Activated T-cell treated with anti-CD3 and anti-CD28 coated beads, Interleukin-2, amount 50 U/mL, for 72 hours (primary cell): Measurements from ENCODE around the gene AP1S1. TPM values are rescaled to one million over a fixed set of nuclear protein-coding genes. Genes with fewer than 3 reads are reported as not detected.
"Not testable (repeated sequence)": the region's sequence is repeated elsewhere in the genome, so short reads cannot be mapped to it uniquely, and the experiment has no call there.

Experiments used
- ATAC-seq, 2 donors: fragments of 150-1000 bp; cut with Tn5 transposase; replicated peaks in 1 of 2; 2 replicates each; pipeline ENCODE4 v1.10.0; 2021; ENCODE audit warnings: moderate library complexity in 2 of 2, mild to moderate bottlenecking in 1 of 2
- DNase-seq, 2 donors: peaks; one replicate each; pipeline ENCODE4 v3.0.0; 2021 to 2022; ENCODE audit warnings: mixed read lengths in 1 of 2
- H3K27ac Mint-ChIP-seq: one replicate; pipeline ENCODE4 v1.8.0; 2022; ENCODE audit warnings: mild to moderate bottlenecking, moderate library complexity, mixed read lengths
- H3K27me3 Mint-ChIP-seq: one replicate; pipeline ENCODE4 v1.8.0; 2022; ENCODE audit warnings: low read depth, mixed read lengths
- H3K36me3 Mint-ChIP-seq, 2 donors: one replicate each; pipeline ENCODE4 v1.8.0; 2022; ENCODE audit warnings: mixed read lengths in 2 of 2, mild to moderate bottlenecking in 1 of 2; ENCODE audit not compliant: insufficient read depth in 2 of 2
- H3K4me1 Mint-ChIP-seq: one replicate; pipeline ENCODE4 v1.8.0; 2022; ENCODE audit warnings: low read depth, mixed read lengths
- H3K4me3 Mint-ChIP-seq, 2 donors: one replicate each; pipeline ENCODE4 v1.8.0; 2022; ENCODE audit warnings: mild to moderate bottlenecking in 2 of 2, mixed read lengths in 2 of 2, moderate library complexity in 2 of 2
- H3K9me3 Mint-ChIP-seq, 2 donors: one replicate each; pipeline ENCODE4 v1.8.0; 2022; ENCODE audit warnings: mixed read lengths in 2 of 2
- total RNA-seq, 2 donors: library from RNA; stranded (reverse); gene quantifications; one replicate each; pipeline ENCODE4 v1.2.3, GENCODE V29; 2022

The AP1S1 gene
- total RNA-seq, 2 donors from 2014 or later: 23.4 to 28.4 TPM

- DNase-seq (no peak), ATAC-seq (no peak)
- peaks cover 29% of the 10 kb centered on the region for H3K4me1 Mint-ChIP-seq
- H3K9me3 Mint-ChIP-seq: no peaks in the 10 kb centered on the region
- H3K27me3 Mint-ChIP-seq: peaks cover 63% of the 10 kb centered on the region
- no peak overlapping the region for H3K4me3 Mint-ChIP-seq
- H3K27ac Mint-ChIP-seq: no peak overlapping the region
- H3K36me3 Mint-ChIP-seq: peaks cover 0 to 1% of the 10 kb centered on the region in 2 donors
These were observed 26.0 kb upstream of the AP1S1 start for GRCh38 chr7:101128040-101128834.

- Mint-ChIP-seq H3K27me3 (peaks cover 67% of the 10 kb centered on the region), H3K4me3 (no peak overlapping the region), H3K27ac (no peak overlapping the region), H3K9me3 (no peaks in the 10 kb centered on the region), H3K4me1 (peaks cover 35% of the 10 kb centered on the region), H3K36me3 (no peaks in the 10 kb centered on the region)
- DNase-seq (no peak), ATAC-seq (no peak)
These were observed 24.6 kb upstream of the AP1S1 start for GRCh38 chr7:101129603-101130117.

- H3K27ac Mint-ChIP-seq, DNase-seq, ATAC-seq, H3K9me3 Mint-ChIP-seq, H3K36me3 Mint-ChIP-seq, H3K4me3 Mint-ChIP-seq: not testable (repeated sequence)
- peaks cover 45% of the 10 kb centered on the region for H3K27me3 Mint-ChIP-seq
- H3K4me1 Mint-ChIP-seq: peaks cover 34% of the 10 kb centered on the region
These were observed 21.4 kb upstream of the AP1S1 start for GRCh38 chr7:101132626-101133600.

- Mint-ChIP-seq H3K4me3 (no peak overlapping the region), H3K9me3 (no peaks in the 10 kb centered on the region), H3K36me3 (no peaks in the 10 kb centered on the region), H3K4me1 (peaks cover 43% of the 10 kb centered on the region), H3K27me3 (peaks cover 36% of the 10 kb centered on the region), H3K27ac (no peak overlapping the region)
- ATAC-seq (no peak), DNase-seq (no peak)
These were observed 20.5 kb upstream of the AP1S1 start for GRCh38 chr7:101133621-101134398.

GRCh38 chr7:101134399-101134980 is 19.8 kb upstream of the AP1S1 start:
- DNase-seq: no peak
- no peak overlapping the region for H3K27ac Mint-ChIP-seq
- H3K9me3 Mint-ChIP-seq: no peaks in the 10 kb centered on the region
- peak overlapping the region in 1 of 2 donors; percentile 21 for H3K4me3 Mint-ChIP-seq
- peaks cover 36% of the 10 kb centered on the region for H3K27me3 Mint-ChIP-seq
- no peak for ATAC-seq
- H3K4me1 Mint-ChIP-seq: peaks cover 49% of the 10 kb centered on the region
- no peaks in the 10 kb centered on the region for H3K36me3 Mint-ChIP-seq

GRCh38 chr7:101137651-101138212 is 16.5 kb upstream of the AP1S1 start:
- peaks cover 71% of the 10 kb centered on the region for H3K4me1 Mint-ChIP-seq
- H3K4me3 Mint-ChIP-seq: peak overlapping the region; percentile 52 to 80
- no peaks in the 10 kb centered on the region for H3K9me3 Mint-ChIP-seq
- H3K27me3 Mint-ChIP-seq: peaks cover 25% of the 10 kb centered on the region
- H3K27ac Mint-ChIP-seq: no peak overlapping the region
- ATAC-seq: no peak
- DNase-seq: no peak
- H3K36me3 Mint-ChIP-seq: no peaks in the 10 kb centered on the region

GRCh38 chr7:101138213-101138870 is 15.9 kb upstream of the AP1S1 start:
- peak overlapping the region; percentile 52 to 80 for H3K4me3 Mint-ChIP-seq

GRCh38 chr7:101140339-101140699 is 14.0 kb upstream of the AP1S1 start:
- H3K4me3 Mint-ChIP-seq: no peak overlapping the region
- H3K27ac Mint-ChIP-seq: no peak overlapping the region
- peaks cover 63% of the 10 kb centered on the region for H3K4me1 Mint-ChIP-seq
- no peaks in the 10 kb centered on the region for H3K9me3 Mint-ChIP-seq
- no peaks in the 10 kb centered on the region for H3K36me3 Mint-ChIP-seq
- H3K27me3 Mint-ChIP-seq: peaks cover 9% of the 10 kb centered on the region
- DNase-seq (no peak), ATAC-seq (no peak)

More at GRCh38 chr7:101138213-101138870, 15.9 kb upstream of the AP1S1 start:
- peaks cover 25% of the 10 kb centered on the region for H3K27me3 Mint-ChIP-seq
- peaks cover 74% of the 10 kb centered on the region for H3K4me1 Mint-ChIP-seq
- peak; percentile 85 to 88 for DNase-seq
- ATAC-seq: peak; percentile 97 to 98
- H3K9me3 Mint-ChIP-seq: no peaks in the 10 kb centered on the region
- H3K27ac Mint-ChIP-seq: peak overlapping the region; percentile 22
- H3K36me3 Mint-ChIP-seq: no peaks in the 10 kb centered on the region

GRCh38 chr7:101140746-101141382 is 13.4 kb upstream of the AP1S1 start:
- peak overlapping the region; percentile 34 to 36 for H3K4me3 Mint-ChIP-seq
- peaks cover 63% of the 10 kb centered on the region for H3K4me1 Mint-ChIP-seq
- H3K27me3 Mint-ChIP-seq: peaks cover 7% of the 10 kb centered on the region
- H3K9me3 Mint-ChIP-seq: no peaks in the 10 kb centered on the region
- ATAC-seq (no peak), DNase-seq (no peak)
- no peak overlapping the region for H3K27ac Mint-ChIP-seq
- H3K36me3 Mint-ChIP-seq: no peaks in the 10 kb centered on the region

- Mint-ChIP-seq H3K4me3 (no peak overlapping the region), H3K9me3 (no peaks in the 10 kb centered on the region), H3K36me3 (no peaks in the 10 kb centered on the region), H3K4me1 (peaks cover 14% of the 10 kb centered on the region), H3K27me3 (peaks cover 11% of the 10 kb centered on the region), H3K27ac (no peak overlapping the region)
- ATAC-seq (no peak), DNase-seq (no peak)
These were observed 2.2 kb upstream of the AP1S1 start for GRCh38 chr7:101151908-101152651.

GRCh38 chr7:101154693-101155102 is 422 bp downstream of the AP1S1 start:
- ATAC-seq: peak; percentile 31 to 38
- no peaks in the 10 kb centered on the region for H3K9me3 Mint-ChIP-seq
- peaks cover 3% of the 10 kb centered on the region for H3K27me3 Mint-ChIP-seq
- no peak for DNase-seq
- no peaks in the 10 kb centered on the region for H3K36me3 Mint-ChIP-seq
- peaks cover 19% of the 10 kb centered on the region for H3K4me1 Mint-ChIP-seq
- H3K27ac Mint-ChIP-seq: no peak overlapping the region
- peak overlapping the region; percentile 72 to 79 for H3K4me3 Mint-ChIP-seq
